Activated naive CD4-positive, alpha-beta T cell treated with anti-CD3 and anti-CD28 coated beads, Interleukin-2, amount 10 ng/mL, durations not matched to agents 7 days and 5 days (primary cell): ENCODE results near the gene SGCD.

Source experiments
- CTCF ChIA-PET: fragments of 350-600 bp; sonication (Branson Sonifier 250); formaldehyde crosslinking; loops from one replicate; lab custom pipeline; 2021; ENCODE audit warnings: antibody characterized with exemption; lab: Charles Lee
- DNase-seq: peaks from one replicate; pipeline ENCODE4 v3.0.0-alpha.2; 2020
- H3K27ac Mint-ChIP-seq: one replicate; pipeline ENCODE4 v1.8.0; 2021; ENCODE audit warnings: mild to moderate bottlenecking, moderate library complexity, mixed read lengths
- H3K27me3 Mint-ChIP-seq: one replicate; pipeline ENCODE4 v1.8.0; 2021; ENCODE audit warnings: mild to moderate bottlenecking, mixed read lengths
- H3K36me3 Mint-ChIP-seq: one replicate; pipeline ENCODE4 v1.8.0; 2021; ENCODE audit warnings: mixed read lengths
- H3K4me1 Mint-ChIP-seq: one replicate; pipeline ENCODE4 v1.8.0; 2021; ENCODE audit warnings: mixed read lengths
- H3K4me3 Mint-ChIP-seq: one replicate; pipeline ENCODE4 v1.8.0; 2021; ENCODE audit warnings: mild to moderate bottlenecking, moderate library complexity, mixed read lengths
- H3K9me3 Mint-ChIP-seq: one replicate; pipeline ENCODE4 v1.8.0; 2021; ENCODE audit warnings: mixed read lengths

SGCD gene

DNA sequence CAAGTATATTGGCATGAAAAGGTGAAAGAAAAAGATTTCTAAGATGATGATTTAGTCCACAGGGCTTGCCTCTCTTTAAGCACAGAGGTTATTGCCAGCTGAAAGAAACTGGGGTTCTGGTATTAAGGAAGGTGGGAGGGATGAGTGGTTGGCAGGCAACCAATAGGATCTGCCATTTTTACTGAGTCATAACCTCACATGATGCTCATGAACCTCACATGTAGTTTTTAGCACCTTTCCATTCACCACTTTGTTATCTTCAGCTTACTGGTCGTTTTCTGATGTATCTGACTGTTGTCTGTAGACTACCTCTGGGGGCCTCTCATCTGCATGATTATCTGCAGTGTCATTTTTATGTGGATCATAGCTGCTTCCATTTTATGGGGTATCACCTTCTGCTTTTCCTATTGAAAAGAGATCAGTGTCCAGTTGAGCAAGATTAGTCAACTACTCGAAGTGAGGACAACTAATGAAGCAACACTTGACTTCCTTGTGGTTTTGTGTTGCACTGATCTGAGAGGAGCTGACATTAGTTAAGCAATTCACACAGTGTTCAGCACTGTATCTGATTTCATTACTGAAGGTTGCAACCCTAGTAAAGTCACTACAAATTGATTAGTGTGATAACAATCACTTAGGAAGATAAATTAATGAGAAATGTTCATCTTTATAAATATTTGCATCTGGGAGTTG lies 186.3 kb downstream of the SGCD start:
- no peak overlapping the region for H3K4me3 Mint-ChIP-seq
- no peak overlapping the region for H3K27ac Mint-ChIP-seq
- no peaks in the 10 kb centered on the region for H3K27me3 Mint-ChIP-seq
- H3K36me3 Mint-ChIP-seq = no peaks in the 10 kb centered on the region
- no peak for DNase-seq
- no peaks in the 10 kb centered on the region for H3K9me3 Mint-ChIP-seq
- CTCF ChIA-PET = no interaction called here
- no peaks in the 10 kb centered on the region for H3K4me1 Mint-ChIP-seq

- Mint-ChIP-seq H3K27me3 (no peaks in the 10 kb centered on the region), H3K4me3 (no peak overlapping the region), H3K36me3 (no peaks in the 10 kb centered on the region), H3K27ac (no peak overlapping the region), H3K4me1 (no peaks in the 10 kb centered on the region), H3K9me3 (peaks cover 7% of the 10 kb centered on the region)
- CTCF ChIA-PET = no interaction called here
- DNase-seq = no peak
These were observed 188.2 kb downstream of the SGCD start for GRCh38 chr5:156515121-156515520.

GRCh38 chr5:156515803-156516360 lies 188.9 kb downstream of the SGCD start:
- CTCF ChIA-PET = no interaction called here
- Mint-ChIP-seq H3K36me3 (no peaks in the 10 kb centered on the region), H3K4me1 (no peaks in the 10 kb centered on the region), H3K9me3 (peaks cover 7% of the 10 kb centered on the region), H3K27me3 (no peaks in the 10 kb centered on the region), H3K4me3 (no peak overlapping the region), H3K27ac (no peak overlapping the region)
- no peak for DNase-seq

GRCh38 chr5:156522651-156523529 lies 195.9 kb downstream of the SGCD start:
- CTCF ChIA-PET = no interaction called here
- Mint-ChIP-seq H3K9me3 (peaks cover 7% of the 10 kb centered on the region), H3K36me3 (no peaks in the 10 kb centered on the region), H3K4me3 (no peak overlapping the region), H3K27me3 (no peaks in the 10 kb centered on the region), H3K4me1 (no peaks in the 10 kb centered on the region), H3K27ac (no peak overlapping the region)
- DNase-seq = no peak

GRCh38 chr5:156523607-156524006 lies 196.6 kb downstream of the SGCD start:
- Mint-ChIP-seq H3K4me3 (no peak overlapping the region), H3K4me1 (no peaks in the 10 kb centered on the region), H3K27me3 (no peaks in the 10 kb centered on the region), H3K9me3 (peaks cover 4% of the 10 kb centered on the region), H3K36me3 (no peaks in the 10 kb centered on the region), H3K27ac (no peak overlapping the region)
- no peak for DNase-seq
- CTCF ChIA-PET = no interaction called here

- Mint-ChIP-seq H3K4me3 (no peak overlapping the region), H3K9me3 (no peaks in the 10 kb centered on the region), H3K4me1 (no peaks in the 10 kb centered on the region), H3K27ac (no peak overlapping the region), H3K27me3 (no peaks in the 10 kb centered on the region), H3K36me3 (no peaks in the 10 kb centered on the region)
- CTCF ChIA-PET = no interaction called here
- DNase-seq = no peak
These were observed 199.3 kb downstream of the SGCD start for GRCh38 chr5:156526081-156526925.

GRCh38 chr5:156527611-156528010 lies 200.6 kb downstream of the SGCD start:
- H3K9me3 Mint-ChIP-seq = no peaks in the 10 kb centered on the region
- CTCF ChIA-PET = no interaction called here
- H3K4me1 Mint-ChIP-seq = no peaks in the 10 kb centered on the region
- H3K27ac Mint-ChIP-seq = no peak overlapping the region
- no peaks in the 10 kb centered on the region for H3K36me3 Mint-ChIP-seq
- no peak for DNase-seq
- no peaks in the 10 kb centered on the region for H3K27me3 Mint-ChIP-seq
- no peak overlapping the region for H3K4me3 Mint-ChIP-seq

- H3K36me3 Mint-ChIP-seq = no peaks in the 10 kb centered on the region
- no peaks in the 10 kb centered on the region for H3K4me1 Mint-ChIP-seq
- CTCF ChIA-PET = no interaction called here
- H3K27ac Mint-ChIP-seq = no peak overlapping the region
- H3K27me3 Mint-ChIP-seq = no peaks in the 10 kb centered on the region
- no peaks in the 10 kb centered on the region for H3K9me3 Mint-ChIP-seq
- no peak for DNase-seq
- no peak overlapping the region for H3K4me3 Mint-ChIP-seq
These were observed 201.7 kb downstream of the SGCD start for GRCh38 chr5:156528673-156529072.

- no peak for DNase-seq
- Mint-ChIP-seq H3K4me3 (no peak overlapping the region), H3K4me1 (no peaks in the 10 kb centered on the region), H3K36me3 (no peaks in the 10 kb centered on the region), H3K27ac (no peak overlapping the region), H3K9me3 (no peaks in the 10 kb centered on the region), H3K27me3 (no peaks in the 10 kb centered on the region)
- CTCF ChIA-PET = no interaction called here
These were observed 202.9 kb downstream of the SGCD start for GRCh38 chr5:156529892-156530291.

GRCh38 chr5:156531199-156531598 lies 204.2 kb downstream of the SGCD start:
- Mint-ChIP-seq H3K36me3 (no peaks in the 10 kb centered on the region), H3K4me1 (no peaks in the 10 kb centered on the region), H3K27me3 (no peaks in the 10 kb centered on the region), H3K4me3 (no peak overlapping the region), H3K9me3 (no peaks in the 10 kb centered on the region), H3K27ac (no peak overlapping the region)
- CTCF ChIA-PET = no interaction called here
- DNase-seq = no peak

- H3K9me3 Mint-ChIP-seq = no peaks in the 10 kb centered on the region
- CTCF ChIA-PET = no interaction called here
- H3K4me1 Mint-ChIP-seq = no peaks in the 10 kb centered on the region
- no peaks in the 10 kb centered on the region for H3K36me3 Mint-ChIP-seq
- H3K4me3 Mint-ChIP-seq = no peak overlapping the region
- no peaks in the 10 kb centered on the region for H3K27me3 Mint-ChIP-seq
- no peak for DNase-seq
- H3K27ac Mint-ChIP-seq = no peak overlapping the region
These were observed 206.0 kb downstream of the SGCD start for GRCh38 chr5:156532921-156533320.

DNA sequence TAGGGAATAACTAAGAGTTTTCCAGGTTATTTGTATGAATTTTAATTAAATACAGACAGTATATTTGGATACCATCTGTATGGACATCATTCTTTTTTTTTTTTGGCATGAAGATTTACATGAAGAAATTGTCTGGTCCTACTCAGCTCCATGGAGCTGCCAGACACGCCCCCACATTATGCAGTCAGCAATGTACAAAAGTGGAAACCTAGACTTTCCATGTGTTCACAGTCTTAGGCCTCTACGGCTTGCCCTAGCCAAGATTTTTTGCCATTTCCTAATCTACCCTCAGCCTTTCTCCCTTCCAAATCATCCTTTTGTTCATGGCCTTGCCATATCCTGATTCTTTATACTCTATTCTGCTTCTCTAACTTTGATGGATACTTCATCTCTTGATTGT lies 207.1 kb downstream of the SGCD start:
- Mint-ChIP-seq H3K4me3 (no peak overlapping the region), H3K4me1 (no peaks in the 10 kb centered on the region)
- CTCF ChIA-PET = no interaction called here

GRCh38 chr5:156534906-156535485 lies 208.0 kb downstream of the SGCD start:
- no peak for DNase-seq

More for the DNA sequence above, 207.1 kb downstream of the SGCD start:
- DNase-seq = no peak
- Mint-ChIP-seq H3K27me3 (no peaks in the 10 kb centered on the region), H3K27ac (no peak overlapping the region), H3K36me3 (no peaks in the 10 kb centered on the region), H3K9me3 (no peaks in the 10 kb centered on the region)

GRCh38 chr5:156540491-156540890 lies 213.5 kb downstream of the SGCD start:
- no peak for DNase-seq
- Mint-ChIP-seq H3K9me3 (no peaks in the 10 kb centered on the region), H3K27ac (no peak overlapping the region), H3K27me3 (no peaks in the 10 kb centered on the region), H3K36me3 (no peaks in the 10 kb centered on the region), H3K4me1 (no peaks in the 10 kb centered on the region), H3K4me3 (no peak overlapping the region)
- CTCF ChIA-PET = no interaction called here

More at GRCh38 chr5:156534906-156535485, 208.0 kb downstream of the SGCD start:
- no peaks in the 10 kb centered on the region for H3K36me3 Mint-ChIP-seq
- H3K27me3 Mint-ChIP-seq = no peaks in the 10 kb centered on the region
- H3K4me3 Mint-ChIP-seq = no peak overlapping the region
- no peak overlapping the region for H3K27ac Mint-ChIP-seq
- CTCF ChIA-PET = no interaction called here
- no peaks in the 10 kb centered on the region for H3K9me3 Mint-ChIP-seq
- no peaks in the 10 kb centered on the region for H3K4me1 Mint-ChIP-seq
